Progenitor cell of endocrine pancreas (in vitro differentiated cells): ENCODE measurements around the gene TBC1D4. TPM values are rescaled to one million over a fixed set of nuclear protein-coding genes. Genes with fewer than 3 reads are reported as not detected.
A peak's percentile ranks its signal among the peaks of the same experiment; 100 is the strongest.

Source experiments
- DNase-seq: peaks from one replicate; pipeline ENCODE4 v3.0.0; 2021; ENCODE audit warnings: low spot score; ENCODE audit not compliant: unreplicated experiment
- H3K27ac Mint-ChIP-seq: 2 replicates; pipeline ENCODE4 v1.8.0; 2021; ENCODE audit warnings: mild to moderate bottlenecking, moderate library complexity, mixed read lengths
- H3K27me3 Mint-ChIP-seq: 2 replicates; pipeline ENCODE4 v1.8.0; 2021; ENCODE audit warnings: mixed read lengths
- H3K36me3 Mint-ChIP-seq: 2 replicates; pipeline ENCODE4 v1.8.0; 2022; ENCODE audit warnings: mixed read lengths; ENCODE audit not compliant: insufficient read depth
- H3K4me1 Mint-ChIP-seq: 2 replicates; pipeline ENCODE4 v1.8.0; 2021; ENCODE audit warnings: low read depth, mixed read lengths
- H3K4me3 Mint-ChIP-seq: 2 replicates; pipeline ENCODE4 v1.8.0; 2021; ENCODE audit warnings: low read depth, mild to moderate bottlenecking, moderate library complexity, mixed read lengths
- H3K9me3 Mint-ChIP-seq: 2 replicates; pipeline ENCODE4 v1.8.0; 2021; ENCODE audit warnings: low read depth, mixed read lengths
- total RNA-seq: library from RNA; stranded (reverse); gene quantifications from 2 replicates; pipeline ENCODE4 v1.2.1, GENCODE V29; 2021
- TF ChIP-seq, protein P1 (sequence below): fragments of 200-600 bp; sonication (generic); IDR thresholded peaks from one replicate; pipeline ENCODE4 v1.5.0; 2021; ENCODE audit warnings: antibody characterized with exemption, mild to moderate bottlenecking; ENCODE audit not compliant: unreplicated experiment

Gene TBC1D4
- total RNA-seq, 1 donor from 2014 or later: 13.7 TPM

DNA sequence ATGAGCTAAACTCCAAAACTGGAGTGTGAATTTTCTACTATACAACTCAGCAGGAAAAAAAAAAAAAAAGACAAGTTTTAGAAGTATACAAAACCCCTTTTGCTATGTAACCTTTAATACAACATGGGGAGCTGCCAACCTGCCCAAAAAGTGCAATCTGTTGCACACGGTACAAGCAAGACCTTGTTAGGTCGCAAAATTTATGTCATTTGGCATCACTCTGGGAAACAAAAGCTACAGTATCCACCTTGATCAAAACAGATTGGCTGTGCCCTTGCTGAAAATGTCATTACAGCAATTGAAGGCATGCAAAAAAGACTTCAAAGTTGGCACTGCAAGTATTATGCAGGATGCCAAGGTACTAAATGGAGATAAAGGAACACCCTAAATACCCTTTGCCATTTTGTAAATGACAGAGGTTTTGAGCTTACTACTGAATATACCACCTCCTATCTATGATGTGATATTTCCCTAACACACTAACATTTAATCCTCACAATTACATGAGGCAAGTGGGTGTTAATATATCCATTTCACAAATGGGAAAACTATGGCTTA, 150.1 kb downstream of the TBC1D4 start:
- Mint-ChIP-seq H3K36me3 (peaks cover 7% of the 10 kb centered on the region), H3K4me1 (peaks cover 28% of the 10 kb centered on the region), H3K27ac (no peak overlapping the region), H3K4me3 (no peak overlapping the region), H3K27me3 (peaks cover 6% of the 10 kb centered on the region), H3K9me3 (peaks cover 3% of the 10 kb centered on the region)
- TF ChIP-seq, protein P1, sequence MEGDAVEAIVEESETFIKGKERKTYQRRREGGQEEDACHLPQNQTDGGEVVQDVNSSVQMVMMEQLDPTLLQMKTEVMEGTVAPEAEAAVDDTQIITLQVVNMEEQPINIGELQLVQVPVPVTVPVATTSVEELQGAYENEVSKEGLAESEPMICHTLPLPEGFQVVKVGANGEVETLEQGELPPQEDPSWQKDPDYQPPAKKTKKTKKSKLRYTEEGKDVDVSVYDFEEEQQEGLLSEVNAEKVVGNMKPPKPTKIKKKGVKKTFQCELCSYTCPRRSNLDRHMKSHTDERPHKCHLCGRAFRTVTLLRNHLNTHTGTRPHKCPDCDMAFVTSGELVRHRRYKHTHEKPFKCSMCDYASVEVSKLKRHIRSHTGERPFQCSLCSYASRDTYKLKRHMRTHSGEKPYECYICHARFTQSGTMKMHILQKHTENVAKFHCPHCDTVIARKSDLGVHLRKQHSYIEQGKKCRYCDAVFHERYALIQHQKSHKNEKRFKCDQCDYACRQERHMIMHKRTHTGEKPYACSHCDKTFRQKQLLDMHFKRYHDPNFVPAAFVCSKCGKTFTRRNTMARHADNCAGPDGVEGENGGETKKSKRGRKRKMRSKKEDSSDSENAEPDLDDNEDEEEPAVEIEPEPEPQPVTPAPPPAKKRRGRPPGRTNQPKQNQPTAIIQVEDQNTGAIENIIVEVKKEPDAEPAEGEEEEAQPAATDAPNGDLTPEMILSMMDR: no peak
- no peak for DNase-seq

DNA sequence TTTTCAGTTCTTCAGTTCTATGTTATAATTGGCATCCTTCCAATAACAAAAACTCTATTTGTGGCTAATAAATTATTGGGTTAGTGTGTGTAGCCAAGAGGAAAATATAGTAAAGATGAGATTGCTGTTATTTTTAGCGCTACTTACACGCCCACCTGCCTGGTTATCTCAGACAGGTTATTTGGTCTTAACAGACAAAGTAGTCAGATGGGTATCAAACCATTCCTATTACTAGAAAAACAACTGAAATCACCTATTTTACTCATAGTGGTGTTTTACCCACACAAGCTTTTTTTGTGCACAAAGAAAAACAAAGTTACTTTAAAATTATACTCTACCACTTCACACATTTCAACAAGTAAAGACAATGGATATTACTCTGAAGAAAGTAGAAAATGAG, 151.2 kb downstream of the TBC1D4 start:
- no peak overlapping the region for H3K27ac Mint-ChIP-seq
- H3K4me1 Mint-ChIP-seq: peaks cover 35% of the 10 kb centered on the region
- peaks cover 7% of the 10 kb centered on the region for H3K36me3 Mint-ChIP-seq

DNA sequence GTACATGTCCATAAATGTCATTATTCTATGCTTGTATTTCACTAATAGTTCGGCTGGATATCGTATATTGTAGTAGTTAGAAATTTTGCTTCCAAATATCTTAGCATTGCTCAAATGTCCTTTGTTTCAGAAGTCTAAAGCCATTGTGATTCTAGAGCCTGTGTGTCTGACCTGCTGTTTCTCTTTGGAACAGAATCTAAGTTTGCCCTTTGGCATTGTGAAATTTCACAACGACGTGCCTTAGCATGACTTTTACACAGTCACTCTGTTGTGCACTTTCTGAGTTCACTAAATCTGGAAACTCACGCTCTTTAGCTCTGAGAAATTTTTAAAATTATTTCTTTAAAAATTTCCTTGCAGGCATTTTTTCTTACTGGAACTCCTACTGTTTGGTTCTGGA, 152.2 kb downstream of the TBC1D4 start:
- H3K9me3 Mint-ChIP-seq: no peaks in the 10 kb centered on the region
- no peak for DNase-seq
- H3K36me3 Mint-ChIP-seq: peaks cover 3% of the 10 kb centered on the region
- peaks cover 30% of the 10 kb centered on the region for H3K4me1 Mint-ChIP-seq
- TF ChIP-seq, protein P1: no peak
- peak overlapping the region; percentile 22 for H3K27ac Mint-ChIP-seq
- no peak overlapping the region for H3K4me3 Mint-ChIP-seq
- peaks cover 17% of the 10 kb centered on the region for H3K27me3 Mint-ChIP-seq

More for the DNA sequence above, 151.2 kb downstream of the TBC1D4 start:
- TF ChIP-seq, protein P1: no peak
- Mint-ChIP-seq H3K27me3 (peaks cover 16% of the 10 kb centered on the region), H3K4me3 (no peak overlapping the region), H3K9me3 (peaks cover 3% of the 10 kb centered on the region)
- no peak for DNase-seq

DNA sequence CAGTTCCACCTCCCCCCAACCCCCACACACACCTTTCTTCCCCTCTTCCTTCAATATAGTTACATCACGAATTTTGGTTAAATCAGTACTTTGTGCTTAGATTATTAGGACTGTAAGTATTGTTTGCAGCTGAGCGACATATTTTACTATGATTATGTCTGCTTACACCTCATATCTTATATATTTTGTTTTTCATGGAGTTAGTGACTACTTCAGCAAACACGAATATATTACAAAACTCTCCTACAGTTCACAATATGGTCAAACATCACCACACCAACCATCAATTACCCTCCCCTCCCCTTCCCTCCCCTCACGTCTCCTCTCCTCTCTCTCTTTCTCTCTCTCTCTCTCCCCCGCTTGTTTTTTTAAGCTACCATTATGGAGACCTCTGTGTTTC, 152.9 kb downstream of the TBC1D4 start:
- TF ChIP-seq, protein P1: no peak

DNA sequence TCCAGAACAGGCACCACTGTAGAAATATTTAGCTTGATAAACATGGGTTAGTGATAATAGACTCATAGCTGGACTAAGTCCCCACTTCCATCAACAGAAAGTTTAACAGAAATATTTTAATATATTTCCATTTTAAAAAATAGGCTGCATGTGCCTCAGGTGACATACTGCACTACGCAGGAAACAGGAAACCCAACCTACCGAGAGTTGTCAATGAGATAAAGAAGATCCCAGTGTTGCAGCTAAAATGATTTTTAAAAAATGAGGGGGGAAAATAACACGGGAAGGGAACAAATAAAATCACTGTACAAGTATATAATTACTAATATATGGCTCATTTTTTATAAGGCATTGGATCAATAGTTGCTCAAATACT, 154.8 kb downstream of the TBC1D4 start:
- no peak overlapping the region for H3K27ac Mint-ChIP-seq
- no peak for DNase-seq

More for the DNA sequence above, 152.9 kb downstream of the TBC1D4 start:
- no peak overlapping the region for H3K4me3 Mint-ChIP-seq
- peaks cover 7% of the 10 kb centered on the region for H3K36me3 Mint-ChIP-seq
- no peaks in the 10 kb centered on the region for H3K9me3 Mint-ChIP-seq
- H3K27me3 Mint-ChIP-seq: peaks cover 23% of the 10 kb centered on the region
- H3K27ac Mint-ChIP-seq: no peak overlapping the region
- peaks cover 29% of the 10 kb centered on the region for H3K4me1 Mint-ChIP-seq
- no peak for DNase-seq

More for the DNA sequence above, 154.8 kb downstream of the TBC1D4 start:
- TF ChIP-seq, protein P1: no peak
- Mint-ChIP-seq H3K4me1 (peaks cover 18% of the 10 kb centered on the region), H3K9me3 (no peaks in the 10 kb centered on the region), H3K4me3 (no peak overlapping the region), H3K36me3 (peaks cover 7% of the 10 kb centered on the region), H3K27me3 (peaks cover 25% of the 10 kb centered on the region)
